GM21737 (cell line): ENCODE data around the gene ADGRV1.
A peak's percentile ranks its signal among the peaks of the same experiment; 100 is the strongest.
"Not testable (repeated sequence)": the region's sequence is repeated elsewhere in the genome, so short reads cannot be mapped to it uniquely, and the experiment has no call there.

Experiments
- ATAC-seq: cut with Tn5 transposase; IDR thresholded peaks from one replicate; pipeline ENCODE4 v1.9.1; 2021; ENCODE audit warnings: mild to moderate bottlenecking, moderate library complexity; ENCODE audit not compliant: unreplicated experiment

The ADGRV1 gene

GRCh38 chr5:91052977-91053740, 494.6 kb downstream of the ADGRV1 start:
- ATAC-seq: no peak

- no peak for ATAC-seq
Observed at GRCh38 chr5:91053741-91054025, 495.1 kb downstream of the ADGRV1 start.

GRCh38 chr5:91058155-91058554, 499.6 kb downstream of the ADGRV1 start:
- ATAC-seq: no peak

GRCh38 chr5:91058575-91058974, 500.0 kb downstream of the ADGRV1 start:
- no peak for ATAC-seq

GRCh38 chr5:91059409-91059808, 500.8 kb downstream of the ADGRV1 start:
- ATAC-seq: peak; percentile 79

- no peak for ATAC-seq
Observed at GRCh38 chr5:91061094-91061493, 502.5 kb downstream of the ADGRV1 start.

- no peak for ATAC-seq
Observed at GRCh38 chr5:91061946-91062562, 503.5 kb downstream of the ADGRV1 start.

- ATAC-seq: not testable (repeated sequence)
Observed at GRCh38 chr5:91063098-91063690, 504.6 kb downstream of the ADGRV1 start.

- ATAC-seq: no peak
Observed at GRCh38 chr5:91065496-91065895, 506.9 kb downstream of the ADGRV1 start.

- ATAC-seq: no peak
Observed at GRCh38 chr5:91069364-91069763, 510.8 kb downstream of the ADGRV1 start.

- no peak for ATAC-seq
Observed at GRCh38 chr5:91070761-91071550, 512.4 kb downstream of the ADGRV1 start.

- no peak for ATAC-seq
Observed at GRCh38 chr5:91072881-91073280, 514.3 kb downstream of the ADGRV1 start.

GRCh38 chr5:91074615-91075014, 516.0 kb downstream of the ADGRV1 start:
- peak; percentile 74 for ATAC-seq

GRCh38 chr5:91076138-91076537, 517.5 kb downstream of the ADGRV1 start:
- ATAC-seq: no peak

- no peak for ATAC-seq
Observed at GRCh38 chr5:91077623-91078022, 519.0 kb downstream of the ADGRV1 start.

- ATAC-seq: no peak
Observed at GRCh38 chr5:91079037-91079436, 520.4 kb downstream of the ADGRV1 start.

GRCh38 chr5:91089758-91090157, 531.2 kb downstream of the ADGRV1 start:
- ATAC-seq: no peak

- no peak for ATAC-seq
Observed at GRCh38 chr5:91090995-91091394, 532.4 kb downstream of the ADGRV1 start.

GRCh38 chr5:91091471-91092234, 533.1 kb downstream of the ADGRV1 start:
- ATAC-seq: no peak

GRCh38 chr5:91092859-91093783, 534.5 kb downstream of the ADGRV1 start:
- ATAC-seq: no peak
